Activated CD4-positive, CD25-positive, alpha-beta regulatory T cell (primary cell): ENCODE results near the gene FRMPD2.
A peak's percentile ranks its signal among the peaks of the same experiment; 100 is the strongest.
"Not testable (repeated sequence)": the region's sequence is repeated elsewhere in the genome, so short reads cannot be mapped to it uniquely, and the experiment has no call there.

ENCODE experiments used
- DNase-seq, 4 experiments: peaks; one replicate each; lab custom pipeline; 2025; lab: John Stamatoyannopoulos, UW

Gene FRMPD2

GRCh38 chr10:48233559-48234005 lies 40.9 kb downstream of the FRMPD2 start:
- no peak for DNase-seq

GRCh38 chr10:48232717-48233447 lies 41.6 kb downstream of the FRMPD2 start:
- DNase-seq: no peak

GRCh38 chr10:48231699-48232315 lies 42.7 kb downstream of the FRMPD2 start:
- no peak for DNase-seq

- DNase-seq: no peak
These were observed 43.3 kb downstream of the FRMPD2 start for GRCh38 chr10:48231178-48231577.

DNA sequence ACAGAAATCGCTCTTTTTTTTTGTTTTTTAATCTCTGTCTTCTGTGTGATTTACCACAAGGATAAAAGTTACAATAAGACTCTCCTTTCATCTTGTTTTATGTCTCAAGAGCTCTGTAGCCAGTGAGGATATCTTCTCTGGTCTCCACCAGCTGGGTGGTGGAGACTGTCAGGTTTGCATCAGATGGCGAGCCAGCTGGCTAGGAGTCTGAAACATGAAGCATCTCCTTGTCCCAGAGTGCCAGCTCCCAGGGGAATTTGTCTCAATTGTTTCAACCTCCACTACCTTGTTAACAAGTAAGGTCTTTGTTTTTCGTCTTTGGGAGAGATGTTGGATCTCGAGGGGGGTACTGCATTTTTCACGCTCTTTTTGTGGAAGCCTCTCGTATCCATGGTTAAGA lies 47.3 kb downstream of the FRMPD2 start:
- DNase-seq: no peak

GRCh38 chr10:48224979-48225560 lies 49.4 kb downstream of the FRMPD2 start:
- DNase-seq: no peak

DNA sequence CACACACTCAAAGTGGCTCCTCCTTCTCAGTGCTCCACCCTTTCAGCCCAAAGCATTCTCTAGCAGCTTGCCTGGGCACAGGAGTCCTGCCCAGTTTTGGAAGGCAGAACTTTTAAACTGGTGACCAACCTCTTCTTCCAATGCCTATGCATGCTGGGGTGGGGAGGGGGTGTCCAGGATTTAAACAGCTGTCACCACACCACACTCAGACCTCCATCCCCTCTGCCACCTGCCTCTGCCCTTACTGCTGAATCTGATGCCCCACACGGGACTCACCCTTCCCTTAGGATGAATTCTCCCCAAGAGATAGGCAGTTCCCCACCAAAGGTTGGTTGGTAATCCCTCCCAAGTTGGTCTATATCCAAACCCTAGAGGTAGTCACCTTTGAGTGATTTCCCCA lies 50.2 kb downstream of the FRMPD2 start:
- no peak for DNase-seq

DNA sequence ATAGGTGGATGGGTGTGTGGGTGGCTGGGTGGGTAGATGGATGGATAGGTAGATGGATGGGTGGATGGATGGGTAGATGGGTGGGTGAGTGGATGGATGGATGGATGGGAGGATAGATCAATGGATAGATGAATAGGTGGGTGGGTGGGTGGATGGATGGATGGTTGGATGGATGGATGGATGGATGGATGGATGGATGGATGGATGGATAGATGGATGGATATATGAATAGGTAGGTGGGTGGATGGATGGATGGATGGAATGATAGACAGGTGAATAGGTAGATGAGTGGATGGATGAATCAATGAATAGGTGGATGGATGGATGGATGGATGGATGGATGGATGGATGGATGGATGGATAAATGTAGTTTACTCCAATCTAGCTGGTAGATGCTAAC lies 52.7 kb downstream of the FRMPD2 start:
- DNase-seq: no peak

DNA sequence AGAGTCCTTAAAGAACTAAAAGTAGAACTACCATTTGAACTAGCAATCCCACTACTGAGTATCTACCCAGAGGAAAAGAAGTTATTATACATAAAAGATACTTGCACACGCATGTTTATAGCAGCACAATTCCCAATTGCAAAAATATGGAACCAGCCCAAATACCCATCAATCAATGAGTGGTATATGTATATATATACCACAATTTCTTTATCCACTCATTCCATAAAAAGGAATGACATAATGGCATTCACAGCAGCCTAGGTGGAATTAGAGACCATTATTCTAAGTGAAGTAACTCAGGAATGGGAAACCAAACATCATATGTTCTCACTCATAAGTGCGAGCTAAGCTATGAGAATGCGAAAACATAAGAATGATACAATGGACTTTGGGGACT lies 53.5 kb downstream of the FRMPD2 start:
- DNase-seq: not testable (repeated sequence)

- no peak for DNase-seq
These were observed 55.3 kb downstream of the FRMPD2 start for GRCh38 chr10:48219194-48219593.

- no peak for DNase-seq
These were observed 57.8 kb downstream of the FRMPD2 start for GRCh38 chr10:48216744-48217143.

DNA sequence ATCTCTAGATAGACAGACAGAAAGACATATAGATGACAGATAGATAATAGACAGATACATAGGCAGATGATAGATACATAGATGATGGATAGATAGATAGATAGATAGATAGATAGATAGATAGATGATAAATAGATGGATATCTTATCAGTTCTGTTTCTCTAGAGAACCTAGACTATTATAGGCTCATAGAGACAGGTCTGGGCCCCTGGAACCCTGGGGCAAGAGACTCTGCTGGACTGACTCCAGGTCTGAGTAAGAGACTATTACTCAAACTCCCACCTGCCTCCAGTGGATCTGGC lies 58.3 kb downstream of the FRMPD2 start:
- DNase-seq: no peak

DNA sequence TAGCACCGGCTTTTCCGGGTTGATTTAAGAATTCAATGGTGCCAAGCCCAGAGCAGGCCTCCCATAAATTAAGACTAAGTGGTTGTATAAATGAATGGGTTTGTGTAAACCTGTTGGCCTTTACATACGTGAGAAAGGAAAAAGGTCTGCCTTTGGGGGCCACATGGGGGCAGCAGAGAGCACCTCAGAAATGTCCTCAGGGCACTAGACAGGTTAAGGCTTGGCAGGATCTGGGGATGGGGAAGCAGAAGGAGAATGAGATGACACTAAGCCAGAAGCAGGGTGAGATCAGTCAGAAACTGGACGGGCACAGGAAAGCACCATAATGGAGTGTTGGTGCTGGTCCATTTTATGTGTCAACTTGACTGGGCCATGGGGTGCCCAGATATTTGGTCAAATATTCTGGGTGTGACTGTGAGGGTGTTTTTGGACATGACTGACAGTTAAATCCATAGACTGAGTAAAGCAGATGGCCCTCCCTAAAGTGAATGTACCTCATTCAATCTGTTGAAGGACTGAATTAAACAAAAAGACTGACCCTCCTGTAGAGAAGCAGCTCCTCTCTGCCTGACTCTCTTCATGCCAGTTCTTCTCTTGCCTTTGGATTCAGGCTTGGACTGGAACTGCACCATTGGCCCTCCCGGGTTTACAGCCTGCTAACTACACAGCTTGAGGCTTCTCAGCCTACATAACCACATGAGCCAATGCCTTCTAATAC lies 58.9 kb downstream of the FRMPD2 start:
- DNase-seq: peak in 1 of 4 experiments; percentile 4

DNA sequence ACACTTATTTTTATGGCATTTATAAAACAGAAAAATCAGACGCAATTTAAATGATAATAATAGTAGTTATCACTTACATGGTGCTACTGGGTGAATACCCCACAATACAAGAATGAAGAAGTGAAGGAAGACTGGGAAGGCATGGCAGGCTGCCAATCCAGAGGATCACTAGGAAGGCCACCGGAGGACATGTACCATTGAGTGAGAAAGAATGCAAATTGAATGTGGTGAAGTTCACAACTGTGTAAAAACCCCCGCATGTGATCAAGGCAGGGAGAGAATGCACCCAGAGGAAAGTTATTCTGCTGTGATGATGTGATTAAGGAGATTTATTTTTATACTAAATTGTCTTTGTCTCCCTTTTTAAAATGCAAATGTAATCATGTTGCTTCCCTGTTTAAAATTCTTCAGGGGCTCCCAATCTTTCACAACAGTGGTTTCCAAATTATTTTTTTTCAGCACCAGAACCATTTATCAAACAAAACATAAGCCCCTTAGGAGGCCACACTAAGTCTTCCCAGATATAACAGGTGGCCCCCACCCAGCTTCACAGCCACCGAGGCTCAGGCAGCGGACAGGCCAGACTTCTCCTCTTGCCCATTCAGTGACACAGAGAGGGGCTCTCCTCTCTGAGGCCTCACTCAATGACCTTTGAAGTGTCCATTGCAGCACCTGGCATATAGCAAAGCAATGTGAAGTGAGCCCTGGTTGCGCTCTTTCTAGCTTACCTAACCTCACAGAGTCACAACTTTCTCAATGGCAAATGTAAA lies 59.6 kb downstream of the FRMPD2 start:
- DNase-seq: no peak

DNA sequence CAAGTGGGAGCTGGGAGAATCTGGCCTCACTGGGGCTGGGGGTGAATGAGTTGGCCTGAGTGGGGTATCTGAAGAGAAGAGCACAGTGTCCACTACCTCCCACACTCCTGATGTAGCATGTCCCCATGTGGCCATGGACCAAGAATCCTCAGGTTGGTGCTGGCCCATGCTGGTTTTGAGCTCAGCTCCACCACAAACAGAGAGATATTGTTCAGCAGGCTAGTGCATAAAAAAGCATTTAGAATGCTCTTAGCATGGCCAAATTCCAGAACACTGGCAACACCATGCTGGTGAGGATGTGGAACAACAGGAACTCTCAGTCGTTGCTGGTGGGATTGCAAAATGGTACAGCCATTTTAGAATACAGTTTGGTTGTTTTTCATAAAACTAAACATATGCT lies 61.4 kb downstream of the FRMPD2 start:
- DNase-seq: no peak

- DNase-seq: no peak
These were observed 62.7 kb downstream of the FRMPD2 start for GRCh38 chr10:48211777-48212176.

- no peak for DNase-seq
These were observed 63.5 kb downstream of the FRMPD2 start for GRCh38 chr10:48210966-48211365.

GRCh38 chr10:48210391-48210790 lies 64.1 kb downstream of the FRMPD2 start:
- no peak for DNase-seq

- no peak for DNase-seq
These were observed 65.3 kb downstream of the FRMPD2 start for GRCh38 chr10:48209241-48209640.

DNA sequence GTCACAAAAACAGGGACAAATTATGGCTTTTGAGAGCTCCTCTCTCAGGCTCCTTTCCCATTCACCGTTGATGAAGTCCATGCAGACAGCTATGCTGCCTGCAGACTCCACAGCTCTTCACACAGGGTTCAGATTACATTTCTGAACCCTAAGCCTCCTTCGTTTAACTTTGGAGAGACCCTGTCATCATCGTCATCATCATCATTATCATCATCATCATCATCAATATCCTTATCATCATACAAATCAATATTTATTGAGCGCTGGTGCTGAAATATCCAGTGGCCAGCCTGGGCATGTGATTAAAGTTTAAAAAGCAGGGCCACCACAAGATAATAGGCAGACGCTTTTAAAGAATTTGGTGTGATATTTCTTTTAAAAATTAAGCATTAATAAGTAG lies 66.6 kb downstream of the FRMPD2 start:
- no peak for DNase-seq

- DNase-seq: no peak
These were observed 67.8 kb downstream of the FRMPD2 start for GRCh38 chr10:48206482-48207250.
